Neural cell (in vitro differentiated cells): ENCODE results near the gene CCDC77.
A peak's percentile ranks its signal among the peaks of the same experiment; 100 is the strongest.

Source experiments
- EP300 ChIP-seq: fragments of 450-650 bp; conservative IDR thresholded peaks from 2 replicates; pipeline ENCODE4 v1.6.1; 2014; ENCODE audit warnings: antibody characterized with exemption, mild to moderate bottlenecking, moderate library complexity; ENCODE audit not compliant: poor library complexity, severe bottlenecking
- EZH2 ChIP-seq: fragments of 200-600, 300-800 bp; shearing (Covaris generic), sonication (generic); IDR thresholded peaks from 2 replicates; pipeline ENCODE4 v1.6.1; 2014; ENCODE audit warnings: antibody characterized with exemption, low read length, borderline replicate concordance, mild to moderate bottlenecking; ENCODE audit not compliant: insufficient read depth, poor library complexity, severe bottlenecking
- SMC3 ChIP-seq: fragments of 450-650 bp; conservative IDR thresholded peaks from 2 replicates; pipeline ENCODE4 v1.6.1; 2014; ENCODE audit warnings: antibody characterized with exemption, mild to moderate bottlenecking, moderate library complexity; ENCODE audit not compliant: poor library complexity
- TAF1 ChIP-seq: IDR thresholded peaks from 2 replicates; pipeline ENCODE4 v1.6.1; 2012; ENCODE audit warnings: low read depth
- TF ChIP-seq, protein P1 (sequence below): fragments of 450-650 bp; IDR thresholded peaks from 2 replicates; pipeline ENCODE4 v1.5.1; 2014; ENCODE audit warnings: antibody characterized with exemption, mild to moderate bottlenecking, moderate library complexity; ENCODE audit not compliant: poor library complexity, severe bottlenecking

- no peak for TF ChIP-seq EP300
- peak; percentile 52 for TF ChIP-seq SMC3
- TF ChIP-seq TAF1 = peak; percentile 31
- TF ChIP-seq, protein P1, sequence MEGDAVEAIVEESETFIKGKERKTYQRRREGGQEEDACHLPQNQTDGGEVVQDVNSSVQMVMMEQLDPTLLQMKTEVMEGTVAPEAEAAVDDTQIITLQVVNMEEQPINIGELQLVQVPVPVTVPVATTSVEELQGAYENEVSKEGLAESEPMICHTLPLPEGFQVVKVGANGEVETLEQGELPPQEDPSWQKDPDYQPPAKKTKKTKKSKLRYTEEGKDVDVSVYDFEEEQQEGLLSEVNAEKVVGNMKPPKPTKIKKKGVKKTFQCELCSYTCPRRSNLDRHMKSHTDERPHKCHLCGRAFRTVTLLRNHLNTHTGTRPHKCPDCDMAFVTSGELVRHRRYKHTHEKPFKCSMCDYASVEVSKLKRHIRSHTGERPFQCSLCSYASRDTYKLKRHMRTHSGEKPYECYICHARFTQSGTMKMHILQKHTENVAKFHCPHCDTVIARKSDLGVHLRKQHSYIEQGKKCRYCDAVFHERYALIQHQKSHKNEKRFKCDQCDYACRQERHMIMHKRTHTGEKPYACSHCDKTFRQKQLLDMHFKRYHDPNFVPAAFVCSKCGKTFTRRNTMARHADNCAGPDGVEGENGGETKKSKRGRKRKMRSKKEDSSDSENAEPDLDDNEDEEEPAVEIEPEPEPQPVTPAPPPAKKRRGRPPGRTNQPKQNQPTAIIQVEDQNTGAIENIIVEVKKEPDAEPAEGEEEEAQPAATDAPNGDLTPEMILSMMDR = peak; percentile 69
- no peak for TF ChIP-seq EZH2
Measured at GRCh38 chr12:402029-402389, 565 bp downstream of the CCDC77 start.
